ENCODE measurements around the gene SEMA3F.

SEMA3F gene

GRCh38 chr3:50196253-50196801 lies 41.2 kb downstream of the SEMA3F start:
- ChIA-PET CTCF (interaction anchor here (0.7 to 3.4 kb wide), 4 partner anchors 29 to 151 kb away, joined by 3 to 35 read pairs (median 3); no protein-coding TSS in a partner anchor), POLR2A (interaction anchor here (1.3 kb wide), 1 partner anchor 31 kb away, joined by 11 read pairs; no protein-coding TSS in a partner anchor)
- no peak for TF ChIP-seq PKNOX1 (IDR thresholded peaks at IDR 0.05)
- no peak for TF ChIP-seq BHLHE40 (IDR thresholded peaks at IDR 0.05; ENCODE audit: borderline replicate concordance)
- TF ChIP-seq CTBP1 (IDR thresholded peaks at IDR 0.05; ENCODE audit: borderline replicate concordance): no peak
- no peak for TF ChIP-seq HDGF (IDR thresholded peaks at IDR 0.05; ENCODE audit: borderline replicate concordance)
- TF ChIP-seq SP1 (IDR thresholded peaks at IDR 0.05): no peak
- no peak for TF ChIP-seq ZNF384 (IDR thresholded peaks at IDR 0.05)
- TF ChIP-seq FOXA1 (IDR thresholded peaks at IDR 0.05): no peak
- TF ChIP-seq NFRKB (IDR thresholded peaks at IDR 0.05): no peak
- TF ChIP-seq FOXK2 (IDR thresholded peaks at IDR 0.05): no peak
- TF ChIP-seq TARDBP (IDR thresholded peaks at IDR 0.05): no peak
- no peak for TF ChIP-seq ELF4 (IDR thresholded peaks at IDR 0.05)
- TF ChIP-seq SUZ12 (IDR thresholded peaks at IDR 0.05): no peak
- no peak for TF ChIP-seq LEF1 (IDR thresholded peaks at IDR 0.05; ENCODE audit: borderline replicate concordance)
- DNase-seq (ENCODE audit: extremely low spot score): no peak

DNA sequence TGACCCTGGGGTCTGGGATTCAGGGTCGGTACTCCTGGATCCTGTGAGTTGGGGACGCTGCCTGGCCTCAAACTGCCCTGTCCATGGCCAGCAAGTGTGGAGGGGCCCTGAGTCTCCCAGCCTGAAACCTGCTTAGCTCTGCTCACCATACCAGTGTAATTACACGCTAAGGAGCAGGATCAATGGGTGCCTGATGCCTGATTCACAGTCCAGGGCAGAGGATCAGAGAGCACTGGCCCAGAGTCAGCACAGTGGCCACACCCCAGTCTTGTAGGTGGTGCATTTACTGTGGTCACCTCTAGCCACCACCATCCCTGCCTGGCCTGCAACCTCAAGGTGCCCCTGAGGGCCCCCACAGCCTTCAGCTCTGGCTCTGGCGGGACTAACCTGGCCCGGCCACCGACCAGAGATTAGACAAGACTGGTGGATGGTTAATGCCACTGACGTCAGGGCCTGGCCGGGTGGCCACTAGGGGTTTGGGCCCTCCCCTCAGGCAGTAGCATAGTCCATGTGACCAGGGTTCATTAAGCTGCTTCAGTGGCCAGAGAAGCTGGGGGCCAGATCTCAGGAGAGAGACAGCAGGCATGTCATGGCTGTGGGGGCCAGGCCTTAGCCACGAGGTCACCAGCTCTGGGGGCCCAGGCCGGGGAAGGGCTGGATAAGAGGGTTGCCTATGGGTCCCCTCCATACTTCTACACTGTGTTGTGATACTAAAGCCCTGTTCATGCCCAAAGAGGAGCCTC lies 46.6 kb downstream of the SEMA3F start:
- TF ChIP-seq FOXK2 (IDR thresholded peaks at IDR 0.05) (no peak), CTBP1 (IDR thresholded peaks at IDR 0.05; ENCODE audit: borderline replicate concordance) (no peak), SUZ12 (IDR thresholded peaks at IDR 0.05) (no peak), FOXA1 (IDR thresholded peaks at IDR 0.05) (no peak), FOXM1 (IDR thresholded peaks at IDR 0.05; ENCODE audit: borderline replicate concordance) (no peak), LEF1 (IDR thresholded peaks at IDR 0.05; ENCODE audit: borderline replicate concordance) (no peak), NFRKB (IDR thresholded peaks at IDR 0.05) (no peak), TARDBP (IDR thresholded peaks at IDR 0.05) (no peak), ELF4 (IDR thresholded peaks at IDR 0.05) (no peak)
- no peak for DNase-seq (ENCODE audit: extremely low spot score)
- POLR2A ChIA-PET: interaction anchor here (0.6 kb wide), 1 partner anchor 20 kb away, joined by 3 read pairs; no protein-coding TSS in a partner anchor
- CTCF ChIA-PET: interaction anchor here (0.5 to 3.8 kb wide), 3 partner anchors 7 to 65 kb away, joined by 3 to 16 read pairs (median 3); no protein-coding TSS in a partner anchor

DNA sequence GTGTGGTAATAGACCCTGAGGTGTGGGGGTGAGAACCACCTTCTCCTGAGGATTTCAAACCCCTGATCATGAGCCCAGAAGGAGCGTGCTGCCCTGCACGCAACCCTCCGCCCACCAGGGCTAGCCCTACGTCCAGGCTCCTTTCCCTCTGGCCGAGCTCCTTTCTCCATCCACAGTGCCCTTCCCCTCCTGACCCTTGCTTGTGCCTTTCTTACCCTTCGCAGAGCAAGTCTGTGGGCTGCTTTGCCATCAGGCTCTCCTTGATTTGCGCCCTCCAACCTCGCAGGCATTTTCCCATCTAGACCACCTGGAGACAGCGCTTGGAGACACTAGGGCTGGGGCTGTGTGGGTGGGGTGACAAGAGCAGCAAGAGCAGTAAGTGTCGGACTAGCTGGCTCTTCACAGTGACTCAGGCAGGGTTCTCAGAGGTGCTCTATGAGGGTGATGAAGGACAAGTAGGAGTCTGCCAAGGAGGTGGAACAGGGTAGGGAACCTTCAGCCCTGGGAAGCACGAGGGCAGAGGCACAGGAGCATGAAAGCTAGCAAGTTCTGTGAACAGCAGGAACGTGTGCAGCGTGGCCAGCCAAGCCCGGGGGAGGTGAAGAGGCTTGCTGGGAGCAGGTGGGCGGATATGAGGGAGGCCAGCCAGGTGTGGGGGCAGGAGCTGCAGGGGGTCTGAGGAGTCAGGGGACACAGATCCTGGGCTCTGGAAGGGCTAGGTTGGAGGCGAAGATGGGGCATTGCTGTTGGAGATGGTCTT lies 47.4 kb downstream of the SEMA3F start:
- no peak for DNase-seq (ENCODE audit: extremely low spot score)
- ChIA-PET POLR2A (interaction anchor here (0.6 to 1.8 kb wide), 3 partner anchors 15 to 44 kb away, joined by 3 to 6 read pairs (median 4); no protein-coding TSS in a partner anchor), CTCF (interaction anchor here (0.5 to 3.8 kb wide), 5 partner anchors 8 to 72 kb away, joined by 3 to 16 read pairs (median 3); no protein-coding TSS in a partner anchor)
- TF ChIP-seq NFRKB (IDR thresholded peaks at IDR 0.05): no peak
- no peak for TF ChIP-seq PKNOX1 (IDR thresholded peaks at IDR 0.05)
- no peak for TF ChIP-seq FOXK2 (IDR thresholded peaks at IDR 0.05)
- no peak for TF ChIP-seq TARDBP (IDR thresholded peaks at IDR 0.05)
- no peak for TF ChIP-seq CTBP1 (IDR thresholded peaks at IDR 0.05; ENCODE audit: borderline replicate concordance)
- no peak for TF ChIP-seq BHLHE40 (IDR thresholded peaks at IDR 0.05; ENCODE audit: borderline replicate concordance)
- TF ChIP-seq LEF1 (IDR thresholded peaks at IDR 0.05; ENCODE audit: borderline replicate concordance): no peak
- no peak for TF ChIP-seq HDGF (IDR thresholded peaks at IDR 0.05; ENCODE audit: borderline replicate concordance)
- TF ChIP-seq ARNT (IDR thresholded peaks at IDR 0.05): no peak
- TF ChIP-seq SUZ12 (IDR thresholded peaks at IDR 0.05): no peak
- TF ChIP-seq SP1 (IDR thresholded peaks at IDR 0.05): no peak
- no peak for TF ChIP-seq ZNF384 (IDR thresholded peaks at IDR 0.05)
- no peak for TF ChIP-seq FOXM1 (IDR thresholded peaks at IDR 0.05; ENCODE audit: borderline replicate concordance)
- no peak for TF ChIP-seq ELF4 (IDR thresholded peaks at IDR 0.05)
- no peak for TF ChIP-seq FOXA1 (IDR thresholded peaks at IDR 0.05)
- TF ChIP-seq L3MBTL2 (conservative IDR thresholded peaks at IDR 0.05): no peak

DNA sequence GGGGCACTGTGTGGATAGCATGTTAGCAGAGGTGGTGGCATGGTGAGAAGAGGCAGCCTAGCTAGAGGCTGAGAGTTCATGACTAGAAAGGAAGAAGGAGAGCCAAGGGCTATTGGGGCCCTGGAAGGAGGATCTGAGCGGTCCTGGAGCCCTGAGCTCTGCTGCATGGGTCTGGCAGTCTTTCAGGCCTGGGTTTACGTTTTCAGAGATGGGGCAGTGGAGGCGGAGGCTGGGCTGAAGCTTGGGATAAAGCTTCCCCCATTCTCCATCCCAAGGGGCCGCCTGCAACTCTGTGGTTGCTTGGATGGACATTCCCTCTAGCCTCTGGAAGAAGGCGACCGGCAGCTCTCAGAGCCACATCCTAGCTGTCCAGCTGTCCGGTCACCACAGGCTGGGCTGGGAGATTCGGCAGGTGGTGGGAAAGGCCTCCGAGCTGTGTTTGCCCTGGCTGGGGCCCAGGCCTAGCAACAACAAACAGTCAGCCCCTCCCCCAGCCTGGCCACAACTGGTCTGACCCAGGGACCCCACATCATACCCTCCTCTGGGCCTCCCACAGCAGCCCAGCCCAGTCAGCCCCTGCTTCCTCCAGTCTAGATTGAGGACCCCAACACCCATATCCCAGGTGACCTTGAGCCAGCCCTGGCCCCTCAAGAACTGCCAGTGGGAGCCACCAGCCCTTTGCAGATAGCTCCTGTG lies 48.1 kb downstream of the SEMA3F start:
- POLR2A ChIA-PET: interaction anchor here (0.9 to 2.6 kb wide), 6 partner anchors 8 to 61 kb away, joined by 3 to 13 read pairs (median 5); partner anchors contain the start of gene GNAI2
- DNase-seq (ENCODE audit: extremely low spot score): no peak
- CTCF ChIA-PET: interaction anchor here (0.9 to 3.8 kb wide), 6 partner anchors 9 to 71 kb away, joined by 3 to 16 read pairs (median 3); no protein-coding TSS in a partner anchor
- no peak for TF ChIP-seq L3MBTL2 (conservative IDR thresholded peaks at IDR 0.05)
- no peak for TF ChIP-seq ELF4 (IDR thresholded peaks at IDR 0.05)
- TF ChIP-seq LEF1 (IDR thresholded peaks at IDR 0.05; ENCODE audit: borderline replicate concordance): no peak
- TF ChIP-seq ARNT (IDR thresholded peaks at IDR 0.05): no peak
- no peak for TF ChIP-seq FOXK2 (IDR thresholded peaks at IDR 0.05)
- no peak for TF ChIP-seq CTBP1 (IDR thresholded peaks at IDR 0.05; ENCODE audit: borderline replicate concordance)
- no peak for TF ChIP-seq NFRKB (IDR thresholded peaks at IDR 0.05)
- TF ChIP-seq BHLHE40 (IDR thresholded peaks at IDR 0.05; ENCODE audit: borderline replicate concordance): no peak
- TF ChIP-seq SUZ12 (IDR thresholded peaks at IDR 0.05): no peak
- TF ChIP-seq HDGF (IDR thresholded peaks at IDR 0.05; ENCODE audit: borderline replicate concordance): no peak
- no peak for TF ChIP-seq FOXA1 (IDR thresholded peaks at IDR 0.05)
- TF ChIP-seq FOXM1 (IDR thresholded peaks at IDR 0.05; ENCODE audit: borderline replicate concordance): no peak
- TF ChIP-seq TARDBP (IDR thresholded peaks at IDR 0.05): no peak
- TF ChIP-seq PKNOX1 (IDR thresholded peaks at IDR 0.05): no peak
- TF ChIP-seq SP1 (IDR thresholded peaks at IDR 0.05): no peak
- TF ChIP-seq ZNF384 (IDR thresholded peaks at IDR 0.05): no peak

All from HEK293T (cell line).